Activated CD4-positive, alpha-beta T cell treated with anti-CD3 and anti-CD28 coated beads, Interleukin-2, amount 50 U/mL, for 16 hours (primary cell): ENCODE data around the gene CDC25B.
"Not testable (repeated sequence)": the region's sequence is repeated elsewhere in the genome, so short reads cannot be mapped to it uniquely, and the experiment has no call there.

Experiments
- DNase-seq: peaks from one replicate; pipeline ENCODE4 v3.0.0-alpha.2; 2020

CDC25B gene

GRCh38 chr20:3808544-3808943 is 12.4 kb downstream of the CDC25B start:
- no peak for DNase-seq

GRCh38 chr20:3811467-3812258 is 15.6 kb downstream of the CDC25B start:
- peak; percentile 95 for DNase-seq

- no peak for DNase-seq
Observed at GRCh38 chr20:3812259-3812681, 16.2 kb downstream of the CDC25B start.

DNA sequence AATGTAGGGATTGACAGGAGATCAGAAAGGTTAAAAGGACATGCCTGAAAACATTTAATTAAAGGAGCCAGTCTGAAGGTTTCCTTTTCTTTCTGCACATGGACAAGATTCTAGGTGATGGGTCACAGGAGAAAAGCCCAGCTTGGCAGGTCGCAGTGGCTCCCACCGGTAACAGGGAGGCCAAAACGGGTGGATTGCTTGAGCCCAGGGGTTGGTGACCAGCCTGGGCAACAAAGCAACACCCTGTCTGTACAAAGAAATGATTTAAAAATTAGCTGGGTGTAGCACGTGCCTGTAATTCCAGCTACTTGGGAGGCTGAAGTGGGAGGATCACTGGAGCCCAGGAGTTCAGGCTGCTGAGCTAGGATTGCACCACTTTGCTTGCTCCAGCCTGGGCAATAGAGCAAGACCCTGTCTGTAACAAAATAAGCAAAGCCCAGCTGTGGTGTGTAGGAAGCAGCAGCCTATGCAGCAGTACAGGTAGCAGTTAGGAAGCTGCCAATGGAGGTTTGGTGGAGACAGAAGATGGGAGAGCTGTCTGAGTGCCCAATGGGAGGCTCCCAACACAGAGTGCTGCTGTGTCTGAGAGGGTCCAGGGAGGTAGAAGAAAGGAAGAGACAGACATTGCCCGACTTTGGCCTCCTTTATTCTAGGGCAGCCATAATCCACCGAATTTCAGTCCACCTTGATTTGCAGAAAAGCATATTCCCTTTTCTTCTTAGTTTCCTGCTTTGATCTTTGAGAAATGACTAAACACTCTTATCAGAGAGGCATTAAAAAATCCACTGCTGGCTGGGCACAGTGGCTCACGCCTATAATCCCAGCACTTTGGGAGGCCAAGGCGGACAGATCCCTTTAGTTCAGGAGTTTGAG is 17.1 kb downstream of the CDC25B start:
- no peak for DNase-seq

DNA sequence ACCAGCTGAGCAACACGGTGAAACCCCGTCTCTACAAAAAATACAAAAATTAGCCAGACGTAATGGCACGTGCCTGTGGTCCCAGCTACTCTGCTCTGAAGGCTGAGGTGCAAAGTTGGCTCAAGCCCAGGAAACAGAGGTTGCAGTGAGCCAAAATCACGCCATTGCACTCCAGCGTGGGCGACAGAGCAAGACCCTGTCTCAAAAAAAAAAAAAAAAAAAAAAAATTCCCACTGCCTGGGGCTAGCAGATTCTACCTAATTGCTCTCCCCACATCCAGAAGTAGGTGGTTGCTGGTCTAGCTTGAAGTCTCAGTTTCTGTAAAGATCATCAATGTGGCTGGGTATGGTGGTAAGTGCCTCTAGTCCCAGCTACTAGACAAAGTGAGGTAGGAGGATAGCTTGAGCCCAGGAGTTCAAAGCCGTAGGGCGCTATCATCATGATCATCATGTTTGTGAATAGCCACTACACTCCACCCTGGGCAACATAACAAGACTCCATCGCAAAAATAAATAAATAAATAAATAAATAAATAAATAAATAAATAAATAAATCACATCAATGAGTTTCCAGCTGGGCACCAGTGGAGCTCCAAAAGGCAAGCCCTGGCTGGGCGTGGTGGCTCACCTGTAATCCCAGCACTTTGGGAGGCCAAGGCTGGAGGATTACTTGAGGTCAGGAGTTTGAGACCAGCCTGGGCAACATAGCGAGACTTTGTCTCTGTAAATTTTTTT is 17.9 kb downstream of the CDC25B start:
- DNase-seq: no peak

- DNase-seq: no peak
Observed at GRCh38 chr20:3814928-3815495, 18.9 kb downstream of the CDC25B start.

- DNase-seq: peak; percentile 51
Observed at GRCh38 chr20:3815703-3816315, 19.7 kb downstream of the CDC25B start.

DNA sequence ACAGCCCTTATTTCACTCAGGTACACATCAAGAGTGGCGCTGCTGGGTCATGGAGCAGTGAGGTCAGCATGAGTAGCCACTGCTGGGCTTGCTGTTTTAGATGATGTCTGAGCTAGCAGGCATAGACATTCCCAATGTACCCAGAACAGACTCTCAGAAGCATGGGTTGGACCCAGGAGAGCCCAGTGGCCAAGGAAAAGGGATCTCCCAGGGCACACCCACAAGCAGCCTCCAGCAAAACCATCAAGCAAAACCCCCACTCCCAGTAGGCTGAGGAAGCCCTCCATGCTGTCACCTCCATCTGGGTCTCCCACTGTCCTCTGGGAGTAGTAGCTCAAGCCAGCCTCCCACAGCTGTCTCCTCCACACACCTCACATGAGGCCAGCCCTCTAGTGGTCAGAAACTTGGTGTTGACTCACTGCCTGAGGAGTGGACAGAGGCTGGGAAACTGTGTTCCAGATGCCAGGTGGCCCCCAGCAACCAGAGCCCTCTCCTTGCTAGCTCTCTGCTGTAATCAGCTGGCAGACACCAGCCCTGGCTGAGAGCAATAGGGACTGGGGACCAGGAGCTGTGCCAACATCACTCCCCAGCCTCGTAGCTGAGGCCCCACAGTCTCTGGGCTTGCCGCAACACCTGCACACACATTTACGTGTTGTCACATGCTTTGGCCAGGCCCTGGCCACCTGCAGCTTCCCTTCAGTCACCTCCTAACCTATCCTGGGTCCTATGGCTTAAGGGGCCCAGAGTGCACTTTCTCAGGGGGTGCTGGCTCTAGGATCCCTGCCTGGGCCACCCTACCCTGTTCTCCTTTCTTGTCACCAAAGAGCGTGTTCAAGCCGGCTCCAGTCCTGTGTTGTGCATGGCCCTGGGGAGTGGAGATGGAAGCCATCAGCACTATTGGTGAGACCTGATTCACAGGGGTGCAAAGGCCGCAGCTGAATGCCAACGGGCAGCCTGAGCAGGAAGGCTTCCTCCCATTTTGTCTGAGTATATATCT is 22.3 kb downstream of the CDC25B start:
- DNase-seq: no peak

GRCh38 chr20:3819411-3820047 is 23.4 kb downstream of the CDC25B start:
- no peak for DNase-seq

GRCh38 chr20:3820048-3820900 is 24.2 kb downstream of the CDC25B start, which contains the start of gene AP5S1:
TSS of gene AP5S1 (plus strand) at chr20:3820547. CDS start at chr20:3822118, 1,571 bp downstream.
- peak; percentile 96 for DNase-seq

GRCh38 chr20:3820901-3821727 is 25.0 kb downstream of the CDC25B start:
- DNase-seq: no peak

GRCh38 chr20:3821996-3822395 is 25.9 kb downstream of the CDC25B start:
- no peak for DNase-seq

DNA sequence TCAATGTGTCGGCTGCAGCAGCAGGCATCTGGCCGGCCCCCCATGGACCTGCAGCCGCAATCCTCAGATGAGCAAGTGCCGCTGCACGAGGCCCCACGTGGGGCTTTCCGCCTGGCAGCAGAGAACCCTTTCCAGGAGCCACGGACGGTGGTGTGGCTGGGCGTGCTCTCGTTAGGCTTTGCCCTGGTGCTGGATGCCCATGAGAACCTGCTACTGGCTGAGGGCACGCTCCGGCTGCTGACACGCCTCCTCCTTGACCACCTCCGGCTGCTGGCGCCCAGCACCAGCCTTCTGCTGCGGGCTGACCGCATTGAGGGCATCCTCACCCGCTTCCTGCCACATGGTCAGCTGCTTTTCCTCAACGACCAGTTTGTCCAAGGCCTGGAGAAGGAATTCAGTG is 27.8 kb downstream of the CDC25B start:
- DNase-seq: no peak

- no peak for DNase-seq
Observed at GRCh38 chr20:3825526-3825925, 29.4 kb downstream of the CDC25B start.

- no peak for DNase-seq
Observed at GRCh38 chr20:3826420-3826819, 30.3 kb downstream of the CDC25B start.

- no peak for DNase-seq
Observed at GRCh38 chr20:3828798-3829197, 32.7 kb downstream of the CDC25B start.

DNA sequence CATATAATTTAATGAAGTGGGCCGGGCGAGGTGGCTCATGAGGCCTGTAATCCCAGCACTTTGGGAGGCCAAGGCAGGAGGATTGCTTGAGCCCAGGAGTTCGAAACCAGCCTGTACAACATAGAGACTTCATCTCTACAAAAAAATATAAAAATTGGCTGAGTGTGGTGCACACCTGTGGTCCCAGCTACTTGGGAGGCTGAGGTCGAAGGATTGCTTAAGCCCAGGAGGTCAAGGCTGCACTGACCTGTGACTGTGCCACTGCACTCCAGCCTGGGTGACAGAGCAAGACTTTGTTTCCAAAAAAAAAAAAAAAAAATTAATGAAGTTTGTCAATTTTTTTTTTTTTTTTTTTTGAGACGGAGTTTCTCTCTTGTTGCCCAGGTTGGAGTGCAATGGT is 33.8 kb downstream of the CDC25B start:
- not testable (repeated sequence) for DNase-seq

DNA sequence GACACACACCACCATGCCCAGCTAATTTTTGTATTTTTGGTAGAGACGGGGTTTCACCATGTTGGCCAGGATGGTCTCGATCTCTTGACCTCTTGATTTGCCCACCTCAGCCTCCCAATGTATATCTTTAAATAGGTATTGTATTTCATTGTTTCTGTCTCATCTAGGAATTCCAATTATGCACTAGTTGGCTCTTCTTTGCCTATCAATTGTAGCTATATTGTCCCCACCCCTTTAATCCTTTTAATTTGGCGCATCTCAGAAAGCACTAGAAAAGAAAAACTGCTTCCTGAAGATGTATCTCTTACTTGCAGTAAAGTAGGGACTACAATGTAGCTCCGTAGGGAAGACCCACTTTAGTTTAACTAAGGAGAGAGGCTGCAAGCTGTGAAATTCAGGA is 40.0 kb downstream of the CDC25B start:
- DNase-seq: no peak

GRCh38 chr20:3839328-3839727 is 43.2 kb downstream of the CDC25B start:
- no peak for DNase-seq
